Measurements from ENCODE around the gene RBPJ. TPM values are rescaled to one million over a fixed set of nuclear protein-coding genes. Genes with fewer than 3 reads are reported as not detected.

The RBPJ gene
- total and polyA plus RNA-seq, 2 of the 8 experiments (the other 6 are each of a cell fraction or from before 2014, with no cell fraction given): 65.5 to 217 TPM

- TF ChIP-seq PHF8 (conservative IDR thresholded peaks at IDR 0.05; ENCODE audit: low read depth, low read length): peak; percentile 33; the same call in 1 of the 2 replicates
- TF ChIP-seq SIRT6 (IDR thresholded peaks at IDR 0.05; ENCODE audit: low read length): no peak
- TF ChIP-seq KDM5A (IDR thresholded peaks at IDR 0.05; ENCODE audit: low read length): no peak
- TF ChIP-seq TEAD4 (IDR thresholded peaks at IDR 0.05; ENCODE audit: low read depth, low read length): 0 out of 2 replicates have a peak, but pooled peaks have one; percentile 1
- TF ChIP-seq JUN (IDR thresholded peaks at IDR 0.05; ENCODE audit: low read depth, low read length): no peak
- TF ChIP-seq NANOG (IDR thresholded peaks at IDR 0.05; ENCODE audit: insufficient read depth, low read depth, low read length, poor library complexity, severe bottlenecking): no peak
- TF ChIP-seq YY1 (IDR thresholded peaks at IDR 0.05; ENCODE audit: low read depth, low read length): no peak
- 0 out of 2 replicates have a peak, but pooled peaks have one; percentile 32 for TF ChIP-seq TBP (IDR thresholded peaks at IDR 0.05; ENCODE audit: low read depth, low read length)
- TF ChIP-seq RBBP5 (IDR thresholded peaks at IDR 0.05; ENCODE audit: borderline replicate concordance, low read depth, low read length): no peak
- TF ChIP-seq BCL11A (IDR thresholded peaks at IDR 0.05; ENCODE audit: low read depth in 2 of 2, low read length in 2 of 2): no peak
- no peak for TF ChIP-seq SRF (IDR thresholded peaks at IDR 0.05; ENCODE audit: low read depth, low read length)
- no peak for TF ChIP-seq EGR1 (IDR thresholded peaks at IDR 0.05; ENCODE audit: borderline replicate concordance, low read depth, low read length)
These were observed 1.3 kb upstream of the RBPJ start (continued) for GRCh38 chr4:26319467-26319948.

Measured in H1 (cell line).